Measurements from ENCODE around the gene NOP16. TPM values are rescaled to one million over a fixed set of nuclear protein-coding genes. Genes with fewer than 3 reads are reported as not detected.
A peak's percentile ranks its signal among the peaks of the same experiment; 100 is the strongest.

NOP16 gene
- total and polyA plus RNA-seq, 2 of the 13 experiments (the other 11 are each of a cell fraction or from before 2014, with no cell fraction given) = 43.3 to 48.4 TPM

GRCh38 chr5:176389135-176390123 is 1.0 kb upstream of the NOP16 start (continued):
- TF ChIP-seq ZNF281 (CRISPR knock-in tag; IDR thresholded peaks at IDR 0.05; ENCODE audit: borderline replicate concordance) (no peak), ZHX1 (CRISPR knock-in tag; IDR thresholded peaks at IDR 0.05; ENCODE audit: low read depth) (0 out of 2 replicates have a peak, but pooled peaks have one; percentile 12), E2F5 (CRISPR knock-in tag; conservative IDR thresholded peaks at IDR 0.05) (no peak), PREB (CRISPR knock-in tag; IDR thresholded peaks at IDR 0.05) (no peak), GMEB2 (CRISPR knock-in tag; IDR thresholded peaks at IDR 0.05; ENCODE audit: low read depth) (no peak; the same call in none of the 2 replicates), MEIS1 (CRISPR knock-in tag; IDR thresholded peaks at IDR 0.05; ENCODE audit: borderline replicate concordance) (no peak), NFIB (CRISPR knock-in tag; IDR thresholded peaks at IDR 0.05; ENCODE audit: borderline replicate concordance) (no peak), CREM (IDR thresholded peaks at IDR 0.05) (no peak), CREM (CRISPR knock-in tag; IDR thresholded peaks at IDR 0.05) (no peak), ZNF549 (CRISPR knock-in tag; IDR thresholded peaks at IDR 0.05) (no peak), RARG (CRISPR knock-in tag; IDR thresholded peaks at IDR 0.05; ENCODE audit: low read depth) (0 out of 2 replicates have a peak, but pooled peaks have one; percentile 59), ZNF292 (CRISPR knock-in tag; IDR thresholded peaks at IDR 0.05; ENCODE audit: borderline replicate concordance, low read depth) (no peak), TAF1 (CRISPR knock-in tag; IDR thresholded peaks at IDR 0.05) (peak; percentile 66), DR1 (CRISPR knock-in tag; IDR thresholded peaks at IDR 0.05) (0 out of 2 replicates have a peak, but pooled peaks have one; percentile 6), ZSCAN30 (CRISPR knock-in tag; IDR thresholded peaks at IDR 0.05) (no peak)
